Measurements from ENCODE around the gene NAA25. TPM values are rescaled to one million over a fixed set of nuclear protein-coding genes. Genes with fewer than 3 reads are reported as not detected.

NAA25 gene
- total and polyA plus RNA-seq, 3 donors from 2014 or later = 15.2 to 31.8 (median 28.2) TPM

DNA sequence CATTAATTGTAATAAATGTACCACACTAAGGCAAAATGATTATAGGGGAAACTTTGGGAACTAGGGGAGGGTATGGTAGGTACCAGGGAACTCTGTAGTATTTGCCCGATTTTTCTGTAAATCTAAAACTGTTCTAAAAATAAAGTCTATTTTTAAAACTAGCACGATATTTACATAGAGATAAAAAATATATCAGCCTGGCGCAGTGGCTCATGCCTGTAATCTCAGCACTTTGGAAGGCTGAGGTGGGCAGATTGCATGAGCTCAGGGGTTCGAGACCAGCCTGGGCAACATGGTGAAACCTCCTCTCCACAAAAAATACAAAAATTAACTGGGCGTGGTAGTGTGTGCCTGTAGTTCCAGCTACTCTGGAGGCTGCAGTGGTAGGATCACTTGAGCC is 128.0 kb downstream of the NAA25 start:
- no peaks in the 10 kb centered on the region for H3K9me3 ChIP-seq
- intact Hi-C loops (cut with DNase I; ENCODE audit: low total_unique reads) = no loop called here
- no peak for DNase-seq
- no peaks in the 10 kb centered on the region for H3K4me1 ChIP-seq
- no peak overlapping the region for H3K4me3 ChIP-seq
- TF ChIP-seq CTCF (IDR thresholded peaks at IDR 0.05) = no peak
- no peak for TF ChIP-seq POLR2A (IDR thresholded peaks at IDR 0.05)
- no peaks in the 10 kb centered on the region for H3K36me3 ChIP-seq (ENCODE audit: low read depth, missing control alignments)
- no peaks in the 10 kb centered on the region for H3K27me3 ChIP-seq
- no peak overlapping the region for H3K27ac ChIP-seq
- 88 to 90% methylated on average over 5 of the region's 5 CpGs for WGBS, 2 donors

DNA sequence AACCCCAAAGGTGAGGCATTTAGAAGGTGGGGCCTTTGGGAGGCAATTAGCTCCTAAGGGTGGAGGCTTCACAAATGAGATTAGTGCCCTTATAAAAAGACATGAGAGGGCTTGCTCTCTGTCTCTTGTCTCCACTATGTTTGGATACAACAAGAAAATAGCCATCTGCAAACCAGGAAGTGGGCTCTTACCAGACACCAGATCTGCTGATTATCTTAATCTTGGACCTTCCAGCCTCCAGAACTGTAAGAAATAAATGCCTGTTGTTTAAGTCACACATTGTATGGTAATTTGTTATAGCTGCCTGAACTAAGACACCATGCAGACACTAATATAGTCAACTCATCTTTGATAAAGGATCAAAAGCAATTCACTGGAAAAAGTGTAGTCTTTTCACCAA is 130.0 kb downstream of the NAA25 start:
- no peak for TF ChIP-seq POLR2A (IDR thresholded peaks at IDR 0.05)
- no peak for TF ChIP-seq CTCF (IDR thresholded peaks at IDR 0.05)
- Histone ChIP-seq H3K27ac (no peak overlapping the region), H3K27me3 (no peaks in the 10 kb centered on the region), H3K4me1 (no peaks in the 10 kb centered on the region), H3K9me3 (no peaks in the 10 kb centered on the region), H3K36me3 (ENCODE audit: low read depth, missing control alignments) (no peaks in the 10 kb centered on the region), H3K4me3 (no peak overlapping the region)
- DNase-seq = no peak
- intact Hi-C loops (cut with DNase I; ENCODE audit: low total_unique reads) = no loop called here

DNA sequence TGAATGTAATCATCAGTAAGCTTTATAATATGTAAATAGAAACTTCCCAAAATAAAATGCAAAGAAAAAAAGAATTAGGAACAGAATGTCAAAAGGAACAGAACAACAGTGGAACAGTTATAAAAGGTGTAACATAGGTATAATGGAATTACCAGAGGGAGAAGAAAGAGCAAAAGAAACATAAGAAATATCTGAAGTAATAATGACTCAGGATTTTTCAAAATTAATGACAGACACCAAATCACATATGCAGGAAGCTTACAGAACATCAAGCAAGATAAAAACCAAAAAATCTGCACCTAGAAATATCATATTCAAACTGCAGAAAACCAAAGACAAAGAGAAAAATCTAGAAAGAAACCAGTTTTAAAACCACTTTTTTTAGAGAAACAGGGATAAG is 131.7 kb downstream of the NAA25 start:
- TF ChIP-seq CTCF (IDR thresholded peaks at IDR 0.05) = no peak
- no peak for TF ChIP-seq POLR2A (IDR thresholded peaks at IDR 0.05)
- intact Hi-C loops (cut with DNase I; ENCODE audit: low total_unique reads) = no loop called here
- H3K27ac ChIP-seq = no peak overlapping the region
- no peaks in the 10 kb centered on the region for H3K27me3 ChIP-seq
- no peaks in the 10 kb centered on the region for H3K36me3 ChIP-seq (ENCODE audit: low read depth, missing control alignments)
- H3K4me3 ChIP-seq = no peak overlapping the region
- H3K9me3 ChIP-seq = no peaks in the 10 kb centered on the region
- DNase-seq = no peak
- H3K4me1 ChIP-seq = no peaks in the 10 kb centered on the region

Small RNAs within 50 kb of the gene (microRNA-seq; reads per million reads assigned to microRNA genes)
- gene MIR3657 (ENCODE audit: borderline number of aligned reads in 2 of 2, borderline replicate concordance in 1 of 2) = 0 reads per million in 2 donors

Small RNAs within 50 kb of the gene (small RNA-seq; reads per million reads assigned to genes)
- 0 reads per million in 2 donors for gene AC004024.1
- gene MIR3657 = 0 reads per million in 2 donors
- gene RF00019 = 0 reads per million in 2 donors

Other genes with a start within 250 kb of the NAA25 start
- 10 to 100 TPM; 38.5 to 48.0 TPM for gene TMEM116, start 95.6 kb downstream of the NAA25 start, total RNA-seq
- 106 TPM for gene TMEM116, start 95.6 kb downstream of the NAA25 start, polyA plus RNA-seq (ENCODE audit: insufficient read depth, low read depth, low replicate concordance)
- 10 to 100 TPM; 76.5 to 85.1 TPM for gene ERP29, start 95.4 kb downstream of the NAA25 start, total RNA-seq
- gene ERP29, start 95.4 kb downstream of the NAA25 start, polyA plus RNA-seq (ENCODE audit: insufficient read depth, low read depth, low replicate concordance) = 129 TPM
- gene TRAFD1, start 16.8 kb upstream of the NAA25 start, total RNA-seq = 10 to 100 TPM; 46.6 to 53.6 TPM
- 77.3 TPM for gene TRAFD1, start 16.8 kb upstream of the NAA25 start, polyA plus RNA-seq (ENCODE audit: insufficient read depth, low read depth, low replicate concordance)